Measurements from ENCODE around the gene DBT. TPM values are rescaled to one million over a fixed set of nuclear protein-coding genes. Genes with fewer than 3 reads are reported as not detected.

Gene DBT
- 1.6 and 3.5 TPM in 2 replicates for total RNA-seq

DNA sequence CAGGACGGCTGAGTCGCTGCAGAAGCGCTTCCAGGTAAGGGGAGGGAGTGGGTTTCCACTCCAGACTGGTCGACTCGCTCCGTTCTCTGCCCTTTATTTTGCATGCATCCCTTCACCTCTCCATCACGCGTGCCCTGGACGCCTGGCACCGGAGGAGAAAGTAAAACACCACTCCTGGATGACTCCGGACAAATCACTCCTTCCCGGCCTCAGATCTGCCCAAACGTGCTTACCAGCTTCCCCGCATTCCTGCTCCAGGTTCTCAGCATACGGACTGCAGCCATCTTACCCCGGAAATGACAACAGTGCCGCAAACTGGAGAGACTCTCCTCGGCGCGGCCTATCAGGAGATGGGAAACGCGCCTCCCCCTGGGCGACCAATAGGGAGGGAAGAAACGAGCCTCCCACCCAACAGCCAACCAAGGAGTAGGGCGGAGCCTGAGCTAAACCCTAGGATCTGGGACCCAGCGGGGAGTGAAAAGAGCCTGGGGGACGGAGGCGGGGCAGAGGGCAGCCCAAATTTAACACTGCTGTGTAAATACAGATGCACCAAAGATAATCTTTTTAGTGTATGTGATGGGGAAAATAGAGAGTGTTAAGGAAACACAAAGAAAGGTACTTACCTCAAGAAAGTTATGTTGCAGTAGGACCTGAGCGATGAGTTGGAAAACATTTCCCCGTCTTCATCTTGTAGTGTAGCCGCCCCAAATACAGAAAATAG, at the start of gene DBT:
Gene DBT (minus strand): TSS at position 298 of the 721 bp plus-strand sequence. CDS start 14 bp downstream, at position 284.

DNA sequence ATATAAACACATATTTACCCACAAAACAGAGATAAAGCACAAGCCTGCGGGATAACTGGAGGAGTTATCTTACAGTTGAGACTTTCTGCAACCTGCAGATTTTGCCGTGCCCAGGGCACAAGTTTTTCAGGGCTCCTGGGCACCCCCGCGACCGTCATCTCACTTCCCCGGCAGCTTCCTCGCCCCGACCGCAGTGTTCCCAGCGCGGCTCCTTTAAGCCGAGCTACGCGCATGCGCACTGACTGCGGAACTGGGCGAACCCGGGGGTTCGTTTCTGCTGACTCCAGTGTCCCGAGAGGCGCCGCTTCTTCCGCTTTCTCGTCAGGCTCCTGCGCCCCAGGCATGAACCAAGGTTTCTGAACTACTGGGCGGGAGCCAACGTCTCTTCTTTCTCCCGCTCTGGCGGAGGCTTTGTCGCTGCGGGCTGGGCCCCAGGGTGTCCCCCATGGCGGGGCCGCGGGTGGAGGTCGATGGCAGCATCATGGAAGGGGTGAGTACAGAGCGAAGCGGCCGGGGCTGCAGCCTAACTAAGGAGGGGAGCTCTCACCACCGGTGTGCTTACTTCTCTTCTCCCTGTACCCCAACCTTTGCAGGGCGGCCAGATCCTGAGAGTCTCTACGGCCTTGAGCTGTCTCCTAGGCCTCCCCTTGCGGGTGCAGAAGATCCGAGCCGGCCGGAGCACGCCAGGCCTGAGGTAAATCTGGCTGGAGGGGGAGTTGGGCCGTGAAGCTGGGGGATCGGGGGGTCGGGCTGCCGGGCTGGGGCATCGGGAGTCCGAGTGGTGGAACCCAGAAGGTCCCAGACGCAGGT, 16.5 kb upstream of the DBT start, which contains the start of gene RTCA:
Gene RTCA (plus strand): TSS at position 286 of the 810 bp plus-strand sequence. CDS start 160 bp downstream, at position 446.

DNA sequence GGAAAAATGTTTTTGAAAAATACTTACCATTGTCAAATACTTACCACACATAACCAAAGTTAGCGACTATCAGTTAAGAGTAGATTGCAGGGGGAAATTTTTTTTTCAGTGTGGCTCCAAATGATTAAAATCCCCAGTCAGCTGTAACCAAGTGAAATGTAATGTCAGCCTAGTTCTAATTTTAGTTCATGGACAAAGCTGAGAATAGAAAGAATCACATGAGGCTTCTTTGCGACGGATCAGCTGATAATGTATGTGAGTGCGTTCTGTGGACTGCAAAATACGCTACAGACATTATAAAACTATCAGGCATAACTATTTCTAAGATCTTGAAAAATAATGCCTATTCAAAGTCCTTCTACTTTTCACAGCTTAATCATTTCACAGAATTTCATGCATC, 71.5 kb downstream of the DBT start, which contains the start of gene LRRC39:
Gene LRRC39 (minus strand): TSS at position 166 of the 400 bp plus-strand sequence. CDS start 9,740 bp downstream, outside the sequence.

Other genes with a start within 250 kb of the DBT start
- 0.51 and 4.2 TPM in 2 replicates for gene SASS6, start 116.9 kb downstream of the DBT start, total RNA-seq
- 2.6 and 3.9 TPM in 2 replicates for gene TRMT13, start 116.7 kb downstream of the DBT start, total RNA-seq
- gene LRRC39, start 71.6 kb downstream of the DBT start, total RNA-seq = 0.38 TPM in 1 of 2 replicates, not detected in the other
- 21.0 and 24.1 TPM in 2 replicates for gene RTCA, start 16.4 kb upstream of the DBT start, total RNA-seq
- gene CDC14A, start 102.7 kb upstream of the DBT start, total RNA-seq = 4.2 and 6.5 TPM in 2 replicates

Measured in mesangial cell (primary cell).